A673 (cell line): Measurements from ENCODE around the gene LHPP. TPM values are rescaled to one million over a fixed set of nuclear protein-coding genes. Genes with fewer than 3 reads are reported as not detected.

Experiments used
- BruUV-seq: library from RNA; stranded (reverse); fragments of 400-500 nt; replicated peaks from 2 replicates; lab custom pipeline; 2021; lab: Mats Ljungman, UMichigan
- CTCF ChIA-PET: fragments of 300-600 bp; sonication (Branson Sonifier 250); formaldehyde crosslinking; loops from one replicate; lab custom pipeline; 2022; ENCODE audit warnings: antibody characterized with exemption; lab: Charles Lee
- POLR2A ChIA-PET: fragments of 300-600 bp; sonication (Branson Sonifier 250); formaldehyde crosslinking; loops from one replicate; lab custom pipeline; 2022; ENCODE audit warnings: antibody characterized with exemption; ENCODE audit not compliant: low non-redundant PET; lab: Charles Lee
- DNase-seq: peaks from one replicate; pipeline ENCODE4 v3.0.0-alpha.2; 2015; ENCODE audit warnings: low spot score
- H3K27ac ChIP-seq: fragments of 200-600 bp; sonication (generic); 2 replicates; pipeline ENCODE4 v1.5.1; 2016; ENCODE audit warnings: mixed run types, low read depth, mild to moderate bottlenecking, mixed read lengths, antibody characterized with exemption, low read length; ENCODE audit not compliant: poor library complexity, severe bottlenecking
- H3K27me3 ChIP-seq: fragments of 200-600 bp; sonication (generic); replicated peaks from 2 replicates; pipeline ENCODE4 v1.6.1; 2017; ENCODE audit warnings: mixed run types, low read depth, mild to moderate bottlenecking, mixed read lengths, antibody characterized with exemption, low read length; ENCODE audit not compliant: insufficient read depth, poor library complexity
- H3K36me3 ChIP-seq: fragments of 200-600 bp; sonication (generic); 2 replicates; pipeline ENCODE4 v1.6.1; 2016; ENCODE audit warnings: mixed run types, mild to moderate bottlenecking, mixed read lengths, antibody characterized with exemption, low read length; ENCODE audit not compliant: insufficient read depth, poor library complexity, severe bottlenecking
- H3K4me1 ChIP-seq: fragments of 200-600 bp; sonication (generic); 2 replicates; pipeline ENCODE4 v1.6.1; 2017; ENCODE audit warnings: mixed run types, mild to moderate bottlenecking, mixed read lengths, antibody characterized with exemption, low read length; ENCODE audit not compliant: insufficient read depth, poor library complexity, severe bottlenecking
- H3K4me3 ChIP-seq: fragments of 200-600 bp; sonication (generic); 2 replicates; pipeline ENCODE4 v1.5.1; 2016; ENCODE audit warnings: low read depth, mixed run types, mild to moderate bottlenecking, mixed read lengths, low read length; ENCODE audit not compliant: poor library complexity, severe bottlenecking
- H3K9me3 ChIP-seq: fragments of 200-600 bp; sonication (generic); 2 replicates; pipeline ENCODE4 v1.6.1; 2016; ENCODE audit warnings: mixed run types, low read depth, mild to moderate bottlenecking, mixed read lengths, antibody characterized with exemption, low read length; ENCODE audit not compliant: poor library complexity, severe bottlenecking
- EZH2 ChIP-seq: fragments of 200-600 bp; sonication (generic); IDR thresholded peaks from 2 replicates; pipeline ENCODE4 v1.6.1; 2017; ENCODE audit warnings: borderline replicate concordance, low read depth, mild to moderate bottlenecking, mixed read lengths, antibody characterized with exemption, low read length; ENCODE audit not compliant: poor library complexity, severe bottlenecking
- intact Hi-C: fragments of 100-400 bp; cut with micrococcal nuclease; formaldehyde crosslinking; loops from one replicate; pipeline ENCODE4 v1.10.0; 2022; ENCODE audit not compliant: unreplicated experiment
- total RNA-seq: library from RNA; stranded (reverse); gene quantifications from 2 replicates; pipeline ENCODE4 v1.2.3, GENCODE V29; 2021
- TF ChIP-seq, protein P1 (sequence below): fragments of 300-800, 200-600 bp; sonication (generic); conservative IDR thresholded peaks from 2 replicates; pipeline ENCODE4 v1.5.1; 2017; ENCODE audit warnings: low read depth, mild to moderate bottlenecking, antibody characterized with exemption, low read length, moderate library complexity, mixed read lengths

Gene LHPP
- total RNA-seq, 1 experiment from 2014 or later, result 2.3 TPM

DNA sequence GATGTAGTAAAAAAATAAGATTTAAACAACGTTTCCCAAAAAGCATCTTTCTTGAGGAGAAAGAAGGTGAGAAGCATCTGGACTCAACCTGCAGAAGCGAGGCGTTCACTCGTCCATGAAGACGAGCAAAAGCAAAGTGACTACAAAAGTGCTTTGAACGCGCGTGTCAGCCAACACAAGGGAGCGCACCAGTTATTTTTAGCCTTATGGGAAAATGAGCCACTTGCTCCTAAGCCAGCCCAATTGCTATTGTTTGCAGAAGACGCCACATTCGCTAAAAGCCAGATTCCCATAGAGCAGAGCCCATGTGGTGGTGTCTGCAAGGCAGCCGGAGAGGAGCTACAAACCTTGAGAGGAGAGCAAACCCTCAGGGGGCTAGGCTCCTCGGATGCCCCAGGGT is 160.0 kb downstream of the LHPP start:
- Histone ChIP-seq H3K4me3 (no peak overlapping the region), H3K36me3 (no peaks in the 10 kb centered on the region), H3K9me3 (no peaks in the 10 kb centered on the region), H3K27ac (no peak overlapping the region), H3K27me3 (no peaks in the 10 kb centered on the region), H3K4me1 (no peaks in the 10 kb centered on the region)
- TF ChIP-seq EZH2, result no peak
- TF ChIP-seq, protein P1, sequence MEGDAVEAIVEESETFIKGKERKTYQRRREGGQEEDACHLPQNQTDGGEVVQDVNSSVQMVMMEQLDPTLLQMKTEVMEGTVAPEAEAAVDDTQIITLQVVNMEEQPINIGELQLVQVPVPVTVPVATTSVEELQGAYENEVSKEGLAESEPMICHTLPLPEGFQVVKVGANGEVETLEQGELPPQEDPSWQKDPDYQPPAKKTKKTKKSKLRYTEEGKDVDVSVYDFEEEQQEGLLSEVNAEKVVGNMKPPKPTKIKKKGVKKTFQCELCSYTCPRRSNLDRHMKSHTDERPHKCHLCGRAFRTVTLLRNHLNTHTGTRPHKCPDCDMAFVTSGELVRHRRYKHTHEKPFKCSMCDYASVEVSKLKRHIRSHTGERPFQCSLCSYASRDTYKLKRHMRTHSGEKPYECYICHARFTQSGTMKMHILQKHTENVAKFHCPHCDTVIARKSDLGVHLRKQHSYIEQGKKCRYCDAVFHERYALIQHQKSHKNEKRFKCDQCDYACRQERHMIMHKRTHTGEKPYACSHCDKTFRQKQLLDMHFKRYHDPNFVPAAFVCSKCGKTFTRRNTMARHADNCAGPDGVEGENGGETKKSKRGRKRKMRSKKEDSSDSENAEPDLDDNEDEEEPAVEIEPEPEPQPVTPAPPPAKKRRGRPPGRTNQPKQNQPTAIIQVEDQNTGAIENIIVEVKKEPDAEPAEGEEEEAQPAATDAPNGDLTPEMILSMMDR, result no peak
- ChIA-PET POLR2A (no interaction called here), CTCF (no interaction called here)
- BruUV-seq, result no TSS peak
- DNase-seq, result no peak
- intact Hi-C loops, result no loop called here

DNA sequence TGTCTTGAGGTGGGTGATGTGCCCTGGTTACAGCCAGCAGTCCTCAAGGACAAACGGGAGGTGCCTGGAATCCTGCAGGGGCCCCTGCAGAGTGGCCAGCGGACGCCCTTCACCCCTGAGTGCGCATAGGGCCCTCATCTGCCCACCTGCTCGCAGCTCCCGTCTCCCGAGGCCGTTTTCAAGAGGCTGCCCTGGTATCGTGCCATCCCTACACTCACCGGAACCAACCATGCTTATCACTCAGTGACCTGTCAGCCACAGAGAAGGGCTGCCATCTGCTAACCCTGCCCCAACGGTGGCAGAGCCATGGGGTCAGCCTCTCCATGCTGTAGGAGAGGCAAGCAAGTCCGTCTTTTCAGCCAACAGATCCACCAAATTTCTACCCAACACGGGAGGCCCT is 160.5 kb downstream of the LHPP start:
- Histone ChIP-seq H3K4me3 (no peak overlapping the region), H3K27ac (no peak overlapping the region), H3K36me3 (no peaks in the 10 kb centered on the region), H3K27me3 (no peaks in the 10 kb centered on the region), H3K9me3 (no peaks in the 10 kb centered on the region), H3K4me1 (no peaks in the 10 kb centered on the region)
- no peak for DNase-seq
- CTCF ChIA-PET, result no interaction called here
- intact Hi-C loops, result no loop called here
- POLR2A ChIA-PET, result no interaction called here
- no TSS peak for BruUV-seq
- no peak for TF ChIP-seq EZH2
- TF ChIP-seq, protein P1, result no peak

DNA sequence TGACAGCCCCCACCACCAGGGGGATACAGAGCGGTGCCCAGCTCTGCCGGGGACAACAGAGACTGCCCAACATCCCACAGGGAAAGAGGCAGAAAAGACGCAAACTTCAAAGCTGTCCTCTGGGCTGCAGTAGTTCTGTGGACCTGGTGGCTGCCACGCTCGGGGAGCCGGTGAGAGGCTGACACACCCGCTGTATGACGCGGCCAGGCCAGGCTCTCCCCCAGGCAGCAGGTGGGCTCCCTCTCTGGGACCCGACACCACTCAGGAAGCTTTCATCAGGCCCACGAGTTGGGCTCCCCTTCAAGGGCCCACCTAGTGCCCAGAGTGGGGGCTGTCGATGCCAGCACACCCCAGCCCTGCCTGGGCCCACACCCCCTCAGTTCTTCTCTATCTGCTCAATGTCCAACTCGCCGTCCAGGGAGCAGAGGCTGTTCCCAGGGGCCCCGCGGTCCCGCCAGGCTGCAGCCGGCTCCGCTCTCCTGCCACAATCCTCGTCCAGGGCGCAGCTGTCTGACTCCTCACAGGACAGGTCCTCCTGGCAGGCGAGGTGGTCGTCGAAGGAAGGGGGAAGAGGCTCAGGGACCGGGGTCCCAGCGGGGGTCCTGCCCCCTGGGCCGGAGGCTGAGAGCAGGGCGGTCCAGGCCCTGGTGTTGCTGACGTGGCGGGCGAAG is 161.4 kb downstream of the LHPP start:
- Histone ChIP-seq H3K27me3 (no peaks in the 10 kb centered on the region), H3K36me3 (no peaks in the 10 kb centered on the region), H3K9me3 (no peaks in the 10 kb centered on the region), H3K4me1 (no peaks in the 10 kb centered on the region), H3K27ac (no peak overlapping the region), H3K4me3 (no peak overlapping the region)
- DNase-seq, result no peak
- intact Hi-C loops, result no loop called here
- no peak for TF ChIP-seq EZH2
- TF ChIP-seq, protein P1, result no peak
- CTCF ChIA-PET, result no interaction called here
- BruUV-seq, result no TSS peak
- POLR2A ChIA-PET, result interaction anchor here (0.7 kb wide), 1 partner anchor 577 kb away, joined by 19 read pairs; no protein-coding TSS in a partner anchor
